Measurements from ENCODE around the gene CNTN2.

GRCh38 chr1:205016584-205016983, 26.4 kb upstream of the CNTN2 start:
- TF ChIP-seq CTCF (IDR thresholded peaks at IDR 0.05) (no peak), POLR2AphosphoS5 (IDR thresholded peaks at IDR 0.05; ENCODE audit: low read depth, low read length) (no peak)

Measured in Panc1 (cell line).